Neural progenitor cell (in vitro differentiated cells): ENCODE measurements around the gene RNF138.

Experiments used
- EZH2phosphoT487 ChIP-seq: fragments of 200-600 bp; sonication (generic); IDR thresholded peaks from 2 replicates; pipeline ENCODE4 v1.6.1; 2017; ENCODE audit warnings: antibody characterized with exemption
- TF ChIP-seq, protein P1 (sequence below): fragments of 200-600 bp; sonication (generic); IDR thresholded peaks from 2 replicates; pipeline ENCODE4 v1.5.1; 2017; ENCODE audit warnings: antibody characterized with exemption, mild to moderate bottlenecking

DNA sequence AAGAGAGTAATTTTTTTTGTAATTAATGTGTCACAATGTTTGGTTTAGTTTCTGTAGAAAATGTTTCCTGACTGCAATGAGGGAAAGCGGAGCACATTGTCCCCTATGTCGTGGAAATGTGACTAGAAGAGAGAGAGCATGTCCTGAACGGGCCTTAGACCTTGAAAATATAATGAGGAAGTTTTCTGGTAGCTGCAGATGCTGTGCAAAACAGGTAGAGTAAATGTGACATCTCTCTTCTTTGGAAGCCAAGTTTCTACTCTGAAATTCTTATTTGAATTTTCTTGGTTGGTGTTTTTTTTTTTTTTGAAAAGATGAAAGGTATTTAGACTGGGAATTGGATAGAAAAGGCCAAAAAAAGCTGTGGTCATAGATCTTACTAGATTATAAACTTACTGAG lies 20.0 kb downstream of the RNF138 start:
- no peak for TF ChIP-seq EZH2phosphoT487
- TF ChIP-seq, protein P1, sequence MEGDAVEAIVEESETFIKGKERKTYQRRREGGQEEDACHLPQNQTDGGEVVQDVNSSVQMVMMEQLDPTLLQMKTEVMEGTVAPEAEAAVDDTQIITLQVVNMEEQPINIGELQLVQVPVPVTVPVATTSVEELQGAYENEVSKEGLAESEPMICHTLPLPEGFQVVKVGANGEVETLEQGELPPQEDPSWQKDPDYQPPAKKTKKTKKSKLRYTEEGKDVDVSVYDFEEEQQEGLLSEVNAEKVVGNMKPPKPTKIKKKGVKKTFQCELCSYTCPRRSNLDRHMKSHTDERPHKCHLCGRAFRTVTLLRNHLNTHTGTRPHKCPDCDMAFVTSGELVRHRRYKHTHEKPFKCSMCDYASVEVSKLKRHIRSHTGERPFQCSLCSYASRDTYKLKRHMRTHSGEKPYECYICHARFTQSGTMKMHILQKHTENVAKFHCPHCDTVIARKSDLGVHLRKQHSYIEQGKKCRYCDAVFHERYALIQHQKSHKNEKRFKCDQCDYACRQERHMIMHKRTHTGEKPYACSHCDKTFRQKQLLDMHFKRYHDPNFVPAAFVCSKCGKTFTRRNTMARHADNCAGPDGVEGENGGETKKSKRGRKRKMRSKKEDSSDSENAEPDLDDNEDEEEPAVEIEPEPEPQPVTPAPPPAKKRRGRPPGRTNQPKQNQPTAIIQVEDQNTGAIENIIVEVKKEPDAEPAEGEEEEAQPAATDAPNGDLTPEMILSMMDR = no peak
